Liver (tissue), 9 donors: ENCODE results near the gene PODN. TPM values are rescaled to one million over a fixed set of nuclear protein-coding genes. Genes with fewer than 3 reads are reported as not detected.
A peak's percentile ranks its signal among the peaks of the same experiment; 100 is the strongest.

Experiments used
- DNase-seq: peaks from one replicate; pipeline ENCODE4 v3.0.0-alpha.2; 2017; ENCODE audit warnings: low spot score
- H3K27ac ChIP-seq, 2 donors: one replicate each; pipeline ENCODE4 v1.7.0; 2013; ENCODE audit warnings: inconsistent platforms in 2 of 2, low read length in 2 of 2, control low read depth in 1 of 2, low read depth in 1 of 2, mild to moderate bottlenecking in 1 of 2
- H3K27me3 ChIP-seq, 4 donors: one replicate each; pipeline versions ENCODE4 v1.6.1 to v1.7.0; 2013; ENCODE audit warnings: low read length in 3 of 4, inconsistent platforms in 1 of 4, mild to moderate bottlenecking in 1 of 4, moderate library complexity in 1 of 4; ENCODE audit not compliant: control insufficient read depth in 4 of 4, insufficient read depth in 4 of 4
- H3K36me3 ChIP-seq, 4 donors: one replicate each; pipeline versions ENCODE4 v1.6.1 to v1.7.0; 2013; ENCODE audit warnings: low read length in 3 of 4, mild to moderate bottlenecking in 3 of 4, low read depth in 1 of 4, moderate library complexity in 1 of 4; ENCODE audit not compliant: control insufficient read depth in 4 of 4, insufficient read depth in 3 of 4
- H3K4me1 ChIP-seq, 4 donors: one replicate each; pipeline versions ENCODE4 v1.6.1 to v1.7.0; 2013; ENCODE audit warnings: low read length in 3 of 4, mild to moderate bottlenecking in 3 of 4, moderate library complexity in 1 of 4; ENCODE audit not compliant: control insufficient read depth in 4 of 4, insufficient read depth in 4 of 4
- H3K4me3 ChIP-seq, 3 donors: one replicate each; pipeline versions ENCODE4 v1.6.1 to v1.7.0; 2013; ENCODE audit warnings: low read length in 3 of 3, control low read depth in 1 of 3, low read depth in 1 of 3, mild to moderate bottlenecking in 1 of 3
- H3K9ac ChIP-seq, 2 donors: one replicate each; pipeline ENCODE4 v1.7.0; 2013; ENCODE audit warnings: low read length in 2 of 2, mild to moderate bottlenecking in 2 of 2, moderate library complexity in 2 of 2, control low read depth in 1 of 2, low read depth in 1 of 2
- H3K9me3 ChIP-seq, 4 donors: one replicate each; pipeline versions ENCODE4 v1.6.1 to v1.7.0; 2013; ENCODE audit warnings: low read length in 3 of 4; ENCODE audit not compliant: control insufficient read depth in 4 of 4
- EGR1 ChIP-seq, 2 donors: IDR thresholded peaks; 2 replicates each; pipeline ENCODE4 v1.6.1; 2016 to 2018; ENCODE audit warnings: antibody characterized with exemption in 2 of 2, low read depth in 2 of 2
- FOXA1 ChIP-seq: IDR thresholded peaks from 2 replicates; pipeline ENCODE4 v1.6.1; 2016; ENCODE audit warnings: antibody characterized with exemption
- FOXA2 ChIP-seq: IDR thresholded peaks from 2 replicates; pipeline ENCODE4 v1.6.1; 2016; ENCODE audit warnings: antibody characterized with exemption
- GABPA ChIP-seq, 2 donors: IDR thresholded peaks in 1 of 2; conservative IDR thresholded peaks in 1 of 2; 2 replicates each; pipeline ENCODE4 v1.6.1; 2016; ENCODE audit warnings: antibody characterized with exemption in 2 of 2, mild to moderate bottlenecking in 1 of 2, moderate library complexity in 1 of 2
- HNF4A ChIP-seq, 2 donors: conservative IDR thresholded peaks; 2 replicates each; pipeline ENCODE4 v1.6.1; 2016; ENCODE audit warnings: antibody characterized with exemption in 2 of 2, mild to moderate bottlenecking in 2 of 2
- JUND ChIP-seq, 2 donors: IDR thresholded peaks; 2 replicates each; pipeline ENCODE4 v1.6.1; 2016; ENCODE audit warnings: antibody characterized with exemption in 2 of 2
- NR2F2 ChIP-seq: IDR thresholded peaks from 2 replicates; pipeline ENCODE4 v1.6.1; 2016; ENCODE audit warnings: antibody characterized with exemption
- RXRA ChIP-seq, 2 donors: IDR thresholded peaks; 2 replicates each; pipeline ENCODE4 v1.6.1; 2017 to 2018; ENCODE audit warnings: antibody characterized with exemption in 2 of 2, mild to moderate bottlenecking in 1 of 2
- SP1 ChIP-seq: IDR thresholded peaks from 2 replicates; pipeline ENCODE4 v1.6.1; 2018; ENCODE audit warnings: antibody characterized with exemption, mild to moderate bottlenecking
- TAF1 ChIP-seq: conservative IDR thresholded peaks from 2 replicates; pipeline ENCODE4 v1.6.1; 2016; ENCODE audit warnings: antibody characterized with exemption, mild to moderate bottlenecking
- YY1 ChIP-seq: IDR thresholded peaks from 2 replicates; pipeline ENCODE4 v1.6.1; 2016; ENCODE audit warnings: antibody characterized with exemption, mild to moderate bottlenecking
- WGBS: extraction: QIAGEN DNeasy Blood & Tissue Kit; methylation state at CpG from one replicate; pipeline ENCODE4 v1.1.7; 2013; 5-methylcytosine and 5-hydroxymethylcytosine counted together
- polyA plus RNA-seq, 2 donors: library from polyadenylated mRNA; stranded (reverse) in 1 of 2; unstranded in 1 of 2; fragments of 200-250 nt in 1 of 2; fragments of >200 nt in 1 of 2; fragmentation: Nextera tagmentation in 1 of 2; extraction: Ambion mirVana in 1 of 2; gene quantifications; one replicate each; pipeline versions ENCODE4 v1.2.1 to v1.2.3, GENCODE V29; 2013 to 2015
- total RNA-seq, 2 donors: library from RNA; depleted of rRNA; stranded (reverse); fragments of >200 nt; gene quantifications; one replicate each; pipeline ENCODE4 v1.2.3, GENCODE V29; 2014
- TF ChIP-seq, protein P1 (sequence below): IDR thresholded peaks from 2 replicates; pipeline ENCODE4 v1.6.1; 2016; ENCODE audit warnings: antibody characterized with exemption
- TF ChIP-seq, protein P2 (sequence below): IDR thresholded peaks from 2 replicates; pipeline ENCODE4 v1.6.1; 2016; ENCODE audit warnings: antibody characterized with exemption
- TF ChIP-seq, protein P3 (sequence below): IDR thresholded peaks from 2 replicates; pipeline ENCODE4 v1.6.1; 2016; ENCODE audit warnings: antibody characterized with exemption
- donor health status: healthy.
- donor health status: healthy.
- donor health status: healthy.
- donor health status: healthy.
- donor health status: healthy.

The PODN gene
- total and polyA plus RNA-seq, 4 donors: 1.9 to 10.8 (median 6.3) TPM

DNA sequence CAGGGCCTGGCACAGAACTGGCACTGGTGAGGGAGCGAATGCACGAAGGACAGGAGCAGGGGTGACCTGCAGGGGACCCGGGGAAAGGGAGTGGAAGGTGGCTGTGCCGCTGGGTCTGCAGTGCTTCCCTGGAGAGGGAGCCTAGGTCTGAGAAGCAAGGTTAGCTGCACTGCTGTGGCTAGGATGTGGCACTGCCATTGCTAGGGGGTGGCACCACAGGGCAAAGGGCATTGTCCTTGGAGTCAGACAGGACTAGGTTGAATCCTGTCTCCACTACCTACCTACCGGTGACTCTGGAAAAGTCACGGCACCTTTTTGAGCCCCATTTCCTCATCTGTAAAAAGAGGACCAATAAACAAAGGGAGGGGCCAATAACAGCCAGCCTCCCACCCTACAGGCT, 52.1 kb downstream of the PODN start:
- H3K27ac ChIP-seq: no peak overlapping the region
- TF ChIP-seq RXRA (IDR thresholded peaks at IDR 0.05) (peak; percentile 78 to 92), HNF4A (conservative IDR thresholded peaks at IDR 0.05) (peak; percentile 38 to 79), JUND (IDR thresholded peaks at IDR 0.05) (no peak)
- no peaks in the 10 kb centered on the region for H3K27me3 ChIP-seq
- H3K9me3 ChIP-seq: no peaks in the 10 kb centered on the region
- no peak for DNase-seq
- peaks cover 0 to 15% (median 11%) of the 10 kb centered on the region in 4 donors for H3K4me1 ChIP-seq
- H3K9ac ChIP-seq: no peak overlapping the region
- H3K36me3 ChIP-seq: no peaks in the 10 kb centered on the region
- WGBS: 81% methylated on average over 6 of the region's 6 CpGs
- H3K4me3 ChIP-seq: no peak overlapping the region

DNA sequence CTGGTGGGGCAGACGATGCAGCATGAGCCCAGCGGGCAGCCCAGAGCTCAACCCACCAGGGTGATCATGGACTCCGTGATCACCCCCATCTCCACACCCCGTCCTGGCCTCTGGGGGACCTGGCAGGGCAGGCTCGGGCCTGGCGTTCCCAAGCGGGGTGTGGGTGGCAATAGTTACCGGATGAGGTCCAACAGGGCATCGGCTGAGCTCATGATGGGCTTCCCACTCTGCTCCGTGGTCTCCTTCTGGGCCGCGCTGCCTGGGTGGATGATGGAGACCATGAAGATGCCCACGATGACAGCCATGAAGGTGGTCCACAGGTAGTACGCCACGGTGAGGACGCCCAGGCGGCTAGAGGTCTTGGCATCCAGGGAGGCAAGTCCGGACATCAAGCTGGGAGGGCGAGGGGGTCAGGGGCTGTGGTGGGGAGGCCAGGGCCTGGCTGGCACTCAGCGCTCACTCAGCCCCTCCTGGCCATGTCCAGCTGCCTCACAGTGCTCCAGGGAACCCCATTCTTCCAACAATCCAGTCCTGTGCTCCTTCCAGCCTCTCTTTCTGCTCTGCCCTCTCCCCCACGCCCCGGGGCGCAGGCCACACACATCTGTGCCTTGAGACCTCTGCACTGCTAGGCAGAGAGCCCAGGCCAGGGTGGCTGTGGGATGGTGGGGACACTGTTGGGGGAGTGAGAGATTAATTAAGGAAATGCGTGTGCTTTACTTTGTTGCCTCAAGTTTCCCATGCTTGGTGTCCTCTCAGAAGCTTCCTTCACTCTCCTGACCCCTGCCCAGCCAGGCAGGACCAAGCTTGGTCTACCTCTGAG, 52.8 kb downstream of the PODN start:
- Histone ChIP-seq H3K4me1 (peaks cover 0 to 15% (median 11%) of the 10 kb centered on the region in 4 donors), H3K27me3 (no peaks in the 10 kb centered on the region), H3K36me3 (no peaks in the 10 kb centered on the region), H3K4me3 (no peak overlapping the region), H3K27ac (peak overlapping the region in 1 of 2 donors; percentile 22), H3K9me3 (no peaks in the 10 kb centered on the region), H3K9ac (no peak overlapping the region)
- WGBS: 95% methylated on average over 24 of the region's 24 CpGs
- no peak for DNase-seq
- TF ChIP-seq SP1: no peak
- TF ChIP-seq RXRA (IDR thresholded peaks at IDR 0.05): no peak
- no peak for TF ChIP-seq JUND (IDR thresholded peaks at IDR 0.05)
- no peak for TF ChIP-seq FOXA2

DNA sequence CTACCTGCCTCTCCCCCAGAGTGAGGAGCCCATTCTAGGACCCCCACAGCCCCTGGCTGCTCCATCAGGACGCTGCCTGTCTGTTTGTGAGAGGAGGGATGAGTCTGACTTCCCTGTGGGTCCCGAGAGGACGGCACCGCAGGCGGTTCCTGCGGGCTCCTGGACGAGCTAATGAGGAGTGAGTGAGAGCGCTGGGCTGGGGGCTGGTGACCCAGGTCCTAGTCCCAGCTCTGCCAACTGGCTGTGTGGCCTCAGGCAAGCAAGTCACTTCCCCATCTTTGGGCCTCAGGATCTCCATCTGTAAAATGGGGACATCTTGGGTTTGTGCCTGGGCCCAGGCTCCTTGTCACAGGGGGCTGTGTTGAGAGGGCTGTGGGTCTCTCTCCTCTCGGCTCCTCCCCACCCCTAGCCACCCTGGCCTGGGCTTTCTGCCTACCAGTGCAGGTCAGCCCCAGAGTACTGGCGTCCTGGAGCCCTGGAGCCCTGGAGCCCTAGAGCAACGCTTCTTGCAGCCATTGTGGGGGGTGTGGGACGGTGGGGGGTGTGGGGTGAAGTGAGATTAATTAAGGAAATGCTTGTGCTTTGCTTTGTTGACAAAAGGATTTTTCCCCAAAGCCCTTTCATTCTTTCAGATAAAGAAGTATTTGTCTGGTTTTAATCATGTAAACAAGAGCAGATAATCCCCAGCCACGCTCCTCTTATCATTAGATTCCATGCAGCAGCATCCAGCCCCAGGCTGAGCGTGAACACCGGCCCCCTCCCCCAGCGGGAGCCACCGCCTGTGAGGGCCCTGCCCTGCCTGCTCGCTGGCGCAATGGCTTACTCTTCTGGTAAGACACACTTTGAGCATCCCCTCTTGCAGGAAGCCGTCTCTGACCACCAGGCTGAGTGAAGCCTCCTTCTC, 53.6 kb downstream of the PODN start:
- Histone ChIP-seq H3K27me3 (no peaks in the 10 kb centered on the region), H3K4me1 (peaks cover 0 to 15% (median 11%) of the 10 kb centered on the region in 4 donors), H3K36me3 (no peaks in the 10 kb centered on the region), H3K9me3 (no peaks in the 10 kb centered on the region), H3K4me3 (no peak overlapping the region), H3K27ac (peak overlapping the region; percentile 22 to 46), H3K9ac (no peak overlapping the region)
- 76% methylated on average over 20 of the region's 20 CpGs for WGBS
- TF ChIP-seq NR2F2: peak; percentile 66
- peak in 1 of 2 donors; percentile 46 for TF ChIP-seq RXRA (IDR thresholded peaks at IDR 0.05)
- TF ChIP-seq GABPA (IDR thresholded peaks at IDR 0.05 in 1 of 2, conservative IDR thresholded peaks at IDR 0.05 in 1 of 2): no peak
- DNase-seq: no peak

DNA sequence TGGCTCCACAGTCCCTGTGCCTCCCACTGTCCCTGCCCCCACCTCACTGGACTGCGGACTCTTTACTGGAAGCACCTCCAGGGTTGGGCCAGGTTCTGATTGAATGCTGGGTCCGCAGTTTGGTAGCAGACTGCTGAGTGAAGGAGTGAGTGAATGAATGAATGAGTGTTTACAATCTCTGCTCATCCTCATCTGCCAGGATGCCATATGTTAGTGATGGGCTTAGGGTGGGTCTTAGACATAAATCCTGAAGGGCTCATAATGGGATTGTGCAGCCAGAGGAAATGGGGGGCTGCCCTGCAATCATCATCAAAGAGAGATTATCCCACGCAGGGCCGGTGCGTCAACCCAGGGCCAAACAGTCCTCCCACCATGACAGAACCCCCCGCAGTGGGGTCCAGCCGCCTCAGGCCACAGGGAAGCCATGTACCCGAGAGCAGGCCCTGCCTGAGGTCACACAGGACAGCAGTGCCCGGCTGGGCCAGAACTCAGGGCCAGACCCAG, 54.3 kb downstream of the PODN start:
- Histone ChIP-seq H3K4me1 (peaks cover 0 to 13% (median 7%) of the 10 kb centered on the region in 4 donors), H3K9me3 (no peaks in the 10 kb centered on the region), H3K9ac (no peak overlapping the region), H3K4me3 (no peak overlapping the region), H3K27ac (no peak overlapping the region), H3K36me3 (no peaks in the 10 kb centered on the region), H3K27me3 (no peaks in the 10 kb centered on the region)
- WGBS: 65% methylated on average over 9 of the region's 9 CpGs
- DNase-seq: no peak
- TF ChIP-seq RXRA (IDR thresholded peaks at IDR 0.05) (no peak), TAF1 (no peak), HNF4A (conservative IDR thresholded peaks at IDR 0.05) (no peak), GABPA (IDR thresholded peaks at IDR 0.05 in 1 of 2, conservative IDR thresholded peaks at IDR 0.05 in 1 of 2) (no peak), SP1 (no peak), YY1 (no peak), NR2F2 (no peak), JUND (IDR thresholded peaks at IDR 0.05) (no peak), EGR1 (IDR thresholded peaks at IDR 0.05; ENCODE audit: low read depth in 2 of 2) (no peak), FOXA1 (no peak), FOXA2 (no peak)
- TF ChIP-seq, protein P1, sequence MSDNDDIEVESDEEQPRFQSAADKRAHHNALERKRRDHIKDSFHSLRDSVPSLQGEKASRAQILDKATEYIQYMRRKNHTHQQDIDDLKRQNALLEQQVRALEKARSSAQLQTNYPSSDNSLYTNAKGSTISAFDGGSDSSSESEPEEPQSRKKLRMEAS: no peak
- TF ChIP-seq, protein P2, sequence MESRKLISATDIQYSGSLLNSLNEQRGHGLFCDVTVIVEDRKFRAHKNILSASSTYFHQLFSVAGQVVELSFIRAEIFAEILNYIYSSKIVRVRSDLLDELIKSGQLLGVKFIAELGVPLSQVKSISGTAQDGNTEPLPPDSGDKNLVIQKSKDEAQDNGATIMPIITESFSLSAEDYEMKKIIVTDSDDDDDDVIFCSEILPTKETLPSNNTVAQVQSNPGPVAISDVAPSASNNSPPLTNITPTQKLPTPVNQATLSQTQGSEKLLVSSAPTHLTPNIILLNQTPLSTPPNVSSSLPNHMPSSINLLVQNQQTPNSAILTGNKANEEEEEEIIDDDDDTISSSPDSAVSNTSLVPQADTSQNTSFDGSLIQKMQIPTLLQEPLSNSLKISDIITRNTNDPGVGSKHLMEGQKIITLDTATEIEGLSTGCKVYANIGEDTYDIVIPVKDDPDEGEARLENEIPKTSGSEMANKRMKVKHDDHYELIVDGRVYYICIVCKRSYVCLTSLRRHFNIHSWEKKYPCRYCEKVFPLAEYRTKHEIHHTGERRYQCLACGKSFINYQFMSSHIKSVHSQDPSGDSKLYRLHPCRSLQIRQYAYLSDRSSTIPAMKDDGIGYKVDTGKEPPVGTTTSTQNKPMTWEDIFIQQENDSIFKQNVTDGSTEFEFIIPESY: no peak
- TF ChIP-seq, protein P3, sequence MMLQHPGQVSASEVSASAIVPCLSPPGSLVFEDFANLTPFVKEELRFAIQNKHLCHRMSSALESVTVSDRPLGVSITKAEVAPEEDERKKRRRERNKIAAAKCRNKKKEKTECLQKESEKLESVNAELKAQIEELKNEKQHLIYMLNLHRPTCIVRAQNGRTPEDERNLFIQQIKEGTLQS: no peak
